ENCODE data around the gene RCE1.

DNA sequence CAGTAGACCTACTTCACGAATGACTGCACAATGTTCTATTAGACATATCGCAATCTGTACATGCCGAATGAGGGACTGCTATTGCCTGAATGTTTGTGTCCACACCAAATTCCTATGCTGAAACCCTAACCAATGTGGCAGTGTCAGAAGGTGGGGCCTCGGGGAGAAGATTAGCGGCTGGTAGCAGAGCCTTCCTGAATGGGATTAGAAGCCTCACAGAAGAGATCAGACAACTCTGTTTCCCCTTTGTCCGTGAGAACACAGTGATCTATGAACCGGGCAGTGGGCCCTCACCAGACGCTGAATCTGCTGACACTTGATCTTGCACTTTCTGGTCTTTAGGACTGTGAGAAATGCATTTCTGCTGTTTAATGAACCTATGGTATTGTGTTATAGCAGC lies 46.7 kb downstream of the RCE1 start:
- TF ChIP-seq, protein P1, sequence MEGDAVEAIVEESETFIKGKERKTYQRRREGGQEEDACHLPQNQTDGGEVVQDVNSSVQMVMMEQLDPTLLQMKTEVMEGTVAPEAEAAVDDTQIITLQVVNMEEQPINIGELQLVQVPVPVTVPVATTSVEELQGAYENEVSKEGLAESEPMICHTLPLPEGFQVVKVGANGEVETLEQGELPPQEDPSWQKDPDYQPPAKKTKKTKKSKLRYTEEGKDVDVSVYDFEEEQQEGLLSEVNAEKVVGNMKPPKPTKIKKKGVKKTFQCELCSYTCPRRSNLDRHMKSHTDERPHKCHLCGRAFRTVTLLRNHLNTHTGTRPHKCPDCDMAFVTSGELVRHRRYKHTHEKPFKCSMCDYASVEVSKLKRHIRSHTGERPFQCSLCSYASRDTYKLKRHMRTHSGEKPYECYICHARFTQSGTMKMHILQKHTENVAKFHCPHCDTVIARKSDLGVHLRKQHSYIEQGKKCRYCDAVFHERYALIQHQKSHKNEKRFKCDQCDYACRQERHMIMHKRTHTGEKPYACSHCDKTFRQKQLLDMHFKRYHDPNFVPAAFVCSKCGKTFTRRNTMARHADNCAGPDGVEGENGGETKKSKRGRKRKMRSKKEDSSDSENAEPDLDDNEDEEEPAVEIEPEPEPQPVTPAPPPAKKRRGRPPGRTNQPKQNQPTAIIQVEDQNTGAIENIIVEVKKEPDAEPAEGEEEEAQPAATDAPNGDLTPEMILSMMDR (IDR thresholded peaks at IDR 0.05 in 4 of 5, conservative IDR thresholded peaks at IDR 0.05 in 1 of 5): no peak
- no peak for TF ChIP-seq POLR2A (IDR thresholded peaks at IDR 0.05)
